ENCODE measurements around the gene TECPR1. TPM values are rescaled to one million over a fixed set of nuclear protein-coding genes. Genes with fewer than 3 reads are reported as not detected.

Gene TECPR1
- total RNA-seq, 1 experiment from 2014 or later, result 4.8 TPM

DNA sequence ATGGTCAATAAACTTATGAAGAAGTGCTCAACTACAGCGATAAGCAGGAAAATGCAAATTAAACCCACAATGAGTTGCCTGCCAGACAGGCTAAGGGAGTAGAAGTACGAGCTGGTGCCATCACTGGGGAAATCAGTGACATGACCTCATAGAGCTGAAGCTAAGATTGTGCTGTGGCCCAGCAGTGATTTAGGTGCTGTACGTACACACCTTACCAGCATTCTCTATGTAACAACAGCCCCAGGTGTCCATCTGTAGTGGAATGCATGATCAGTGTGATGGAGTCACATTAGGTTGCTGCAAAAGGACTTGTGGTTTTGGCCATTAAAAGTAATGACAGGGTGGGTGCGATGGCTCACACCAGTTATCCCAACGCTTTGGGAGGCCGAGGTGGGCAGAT, 5.7 kb upstream of the TECPR1 start:
- H3K9me3 ChIP-seq, result no peaks in the 10 kb centered on the region
- no peak overlapping the region for H3K4me3 ChIP-seq
- no peak for DNase-seq
- H3K36me3 ChIP-seq, result no peaks in the 10 kb centered on the region
- H3K27me3 ChIP-seq, result no peaks in the 10 kb centered on the region

DNA sequence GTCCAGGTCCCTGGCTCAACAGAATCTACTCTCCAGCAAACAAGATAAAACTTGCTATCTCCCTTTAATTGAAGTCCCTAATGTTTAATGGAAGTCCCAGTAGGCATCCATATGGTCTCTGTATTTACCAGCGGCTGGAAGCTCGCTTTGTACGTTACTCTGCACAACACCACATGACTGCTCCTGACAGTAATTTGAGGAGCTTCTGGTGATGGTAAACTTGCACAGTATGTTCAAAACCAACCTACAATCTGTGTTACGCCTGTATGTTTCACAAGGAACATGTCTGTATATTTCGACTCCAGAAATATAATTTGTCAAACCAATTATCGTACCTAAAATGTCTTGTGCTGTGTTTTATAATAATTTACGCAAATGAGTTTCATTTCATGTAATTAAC, 4.4 kb upstream of the TECPR1 start:
- H3K9me3 ChIP-seq, result no peaks in the 10 kb centered on the region
- no peak for DNase-seq
- no peaks in the 10 kb centered on the region for H3K27me3 ChIP-seq
- H3K4me3 ChIP-seq, result no peak overlapping the region
- H3K36me3 ChIP-seq, result no peaks in the 10 kb centered on the region

DNA sequence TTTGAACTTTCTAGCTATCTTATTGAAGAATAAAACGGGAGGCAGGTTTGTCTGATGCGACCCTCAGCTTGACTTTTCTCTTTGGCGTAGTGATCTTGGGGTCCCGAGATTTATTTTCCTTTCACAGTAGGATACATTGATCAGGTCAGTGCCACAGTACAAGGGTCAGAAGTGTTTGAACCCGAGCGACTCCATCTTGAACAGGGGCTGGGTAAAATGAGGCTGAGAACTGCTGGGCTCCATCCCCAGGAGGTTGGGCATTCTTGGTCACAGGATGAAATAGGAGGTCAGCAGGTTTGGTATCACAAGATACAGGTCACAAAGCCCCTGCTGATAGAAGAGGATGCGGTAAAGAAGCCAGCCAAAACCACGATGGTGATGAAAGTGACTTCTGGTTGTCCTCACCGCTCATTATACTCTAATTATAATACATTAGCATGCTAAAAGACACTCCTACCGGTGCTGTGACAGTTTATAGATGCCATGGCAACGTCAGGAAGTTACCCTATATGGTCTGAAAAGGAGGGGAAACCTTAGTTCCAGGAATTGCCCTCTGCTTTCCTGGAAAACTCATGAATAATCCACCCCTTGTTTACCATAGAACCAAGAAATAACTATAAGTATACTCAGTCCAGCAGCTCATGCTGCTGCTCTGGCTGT, 3.0 kb upstream of the TECPR1 start:
- Histone ChIP-seq H3K9me3 (no peaks in the 10 kb centered on the region), H3K36me3 (no peaks in the 10 kb centered on the region), H3K27me3 (no peaks in the 10 kb centered on the region), H3K4me3 (no peak overlapping the region)
- DNase-seq, result no peak

DNA sequence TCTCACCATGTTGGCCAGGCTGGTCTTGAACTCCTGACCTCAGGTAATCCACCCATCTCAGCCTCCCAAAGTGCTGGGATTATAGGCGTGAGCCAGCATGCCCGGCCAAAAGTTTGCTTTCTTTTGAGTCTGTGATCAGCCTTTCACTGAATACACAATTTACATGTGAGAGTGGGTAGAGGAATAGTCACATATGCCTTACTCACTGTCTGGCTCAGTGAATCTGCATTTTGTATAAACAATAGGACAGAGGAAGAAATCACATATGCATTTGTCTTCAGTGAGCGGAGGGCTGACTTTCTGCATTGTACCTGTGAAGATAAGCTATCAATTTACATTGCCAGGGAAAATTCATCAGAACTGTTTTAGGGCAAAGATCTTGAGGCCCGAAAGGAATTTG, 2.5 kb upstream of the TECPR1 start:
- Histone ChIP-seq H3K36me3 (no peaks in the 10 kb centered on the region), H3K27me3 (no peaks in the 10 kb centered on the region), H3K9me3 (no peaks in the 10 kb centered on the region), H3K4me3 (no peak overlapping the region)
- DNase-seq, result no peak

DNA sequence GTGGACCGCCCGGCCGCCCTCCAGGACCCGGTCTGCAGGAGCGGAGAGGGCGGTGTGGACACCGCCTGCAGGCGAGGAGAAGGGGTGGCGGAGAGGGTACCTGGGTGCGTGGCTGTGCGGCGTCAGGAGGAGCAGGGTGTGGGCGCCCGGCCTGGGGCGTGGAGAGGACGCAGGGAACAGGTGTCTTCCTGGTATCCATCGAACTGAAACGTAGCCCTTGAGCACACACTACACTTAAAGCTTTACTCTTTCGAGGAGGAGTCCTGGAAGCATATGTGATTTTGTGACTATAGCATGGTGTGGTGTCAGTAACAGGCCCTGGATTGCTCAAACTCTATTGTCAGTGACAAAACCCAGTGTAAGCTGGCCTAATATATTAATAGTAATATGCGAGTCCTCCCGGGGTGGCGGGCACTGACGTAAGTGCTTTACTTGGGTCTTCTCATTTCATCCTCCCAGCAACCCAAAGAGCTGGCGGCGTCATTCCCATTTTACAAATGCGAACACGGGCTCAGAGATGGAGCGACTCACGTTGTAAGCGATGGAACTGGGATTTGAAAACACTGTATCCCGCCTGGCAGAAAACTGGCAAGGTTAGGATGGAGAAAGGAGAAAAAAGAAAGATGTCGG, 508 bp upstream of the TECPR1 start:
- H3K27me3 ChIP-seq, result no peaks in the 10 kb centered on the region
- no peaks in the 10 kb centered on the region for H3K9me3 ChIP-seq
- H3K4me3 ChIP-seq, result peak overlapping the region; percentile 83
- H3K36me3 ChIP-seq, result no peaks in the 10 kb centered on the region
- no peak for DNase-seq

DNA sequence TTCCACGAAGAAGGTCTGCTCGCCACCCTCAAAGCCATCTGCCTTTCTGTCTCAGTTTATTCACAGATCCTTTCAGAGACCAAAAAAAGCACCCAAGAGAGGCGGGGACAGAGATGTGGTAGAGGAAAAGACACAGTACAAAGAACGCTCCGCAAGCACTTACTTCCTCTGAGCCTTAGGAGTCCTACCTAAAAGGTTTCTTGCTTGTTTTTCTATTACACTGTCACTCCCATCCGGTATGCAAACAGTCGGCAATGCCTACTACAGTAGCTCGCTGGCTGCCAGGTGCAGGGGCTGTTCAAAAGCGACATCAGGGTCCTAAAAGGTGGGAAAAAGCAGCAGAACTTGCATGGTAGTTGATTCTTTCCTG, 816 bp downstream of the TECPR1 start:
- H3K36me3 ChIP-seq, result no peaks in the 10 kb centered on the region
- H3K9me3 ChIP-seq, result no peaks in the 10 kb centered on the region
- no peak for DNase-seq
- H3K4me3 ChIP-seq, result peak overlapping the region; percentile 83
- H3K27me3 ChIP-seq, result no peaks in the 10 kb centered on the region

DNA sequence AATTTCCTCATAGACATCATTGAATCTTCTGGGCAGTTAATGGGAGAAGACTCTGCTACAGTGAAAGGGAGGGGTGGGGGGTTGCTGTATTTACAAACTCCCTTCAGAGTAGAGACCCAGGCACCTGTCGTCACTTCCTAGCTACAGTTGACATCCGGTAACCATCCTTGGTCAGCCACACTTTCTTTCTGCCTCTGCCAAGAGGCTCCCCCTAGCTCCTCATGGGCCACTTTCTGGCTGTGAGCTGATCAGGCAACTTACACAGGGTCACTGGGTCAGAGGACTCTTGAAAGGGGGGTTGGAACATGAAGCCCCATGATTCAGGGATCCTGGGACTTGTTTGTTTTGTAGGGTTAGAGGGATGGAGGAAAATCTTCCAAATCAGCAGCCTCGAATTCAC, 1.2 kb downstream of the TECPR1 start:
- Histone ChIP-seq H3K4me3 (no peak overlapping the region), H3K36me3 (no peaks in the 10 kb centered on the region)
- DNase-seq, result no peak

DNA sequence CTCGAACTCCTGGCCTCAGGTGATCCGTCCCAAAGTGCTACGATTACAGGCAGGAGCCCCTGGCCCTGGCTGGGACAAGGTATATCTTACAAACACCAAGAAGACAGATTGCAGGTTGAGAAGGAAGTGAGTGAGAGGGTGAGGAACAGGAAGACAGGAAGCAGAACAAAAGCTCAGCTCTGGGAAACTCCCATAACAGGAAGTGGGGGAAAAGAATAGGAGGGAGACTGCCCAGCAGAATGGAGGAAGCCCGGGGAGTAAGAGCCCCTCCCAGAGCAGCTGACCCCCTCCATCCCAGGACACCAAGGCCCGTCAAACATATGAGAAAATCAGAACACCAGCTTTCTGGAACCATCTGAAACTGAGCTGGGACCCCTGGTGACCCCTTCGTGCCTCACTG, 2.9 kb downstream of the TECPR1 start:
- Histone ChIP-seq H3K4me3 (no peak overlapping the region), H3K27me3 (no peaks in the 10 kb centered on the region), H3K36me3 (no peaks in the 10 kb centered on the region), H3K9me3 (no peaks in the 10 kb centered on the region)
- DNase-seq, result no peak

More for the DNA sequence above, 1.2 kb downstream of the TECPR1 start:
- H3K27me3 ChIP-seq, result no peaks in the 10 kb centered on the region
- no peaks in the 10 kb centered on the region for H3K9me3 ChIP-seq

DNA sequence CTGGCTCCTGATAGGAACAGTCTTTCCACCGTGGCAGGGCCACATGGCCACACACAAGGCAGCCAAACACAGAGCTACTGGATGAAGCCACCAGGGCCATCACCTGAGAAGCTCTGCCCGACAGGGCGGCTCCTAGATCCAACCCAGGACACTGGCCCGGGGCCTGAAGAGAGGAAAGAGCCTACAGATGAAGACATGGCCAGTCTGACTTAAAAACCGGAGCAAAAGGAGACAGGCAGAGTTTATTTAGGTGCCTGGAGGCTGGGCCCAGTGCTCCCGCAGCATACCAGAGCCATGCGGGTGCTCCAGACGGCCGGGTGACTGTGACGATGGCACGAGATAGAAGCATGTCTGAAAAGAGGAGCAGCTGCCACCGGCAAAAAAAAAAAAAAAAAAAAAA, 3.9 kb downstream of the TECPR1 start:
- H3K27me3 ChIP-seq, result no peaks in the 10 kb centered on the region
- H3K4me3 ChIP-seq, result no peak overlapping the region
- DNase-seq, result no peak
- H3K36me3 ChIP-seq, result no peaks in the 10 kb centered on the region
- no peaks in the 10 kb centered on the region for H3K9me3 ChIP-seq

DNA sequence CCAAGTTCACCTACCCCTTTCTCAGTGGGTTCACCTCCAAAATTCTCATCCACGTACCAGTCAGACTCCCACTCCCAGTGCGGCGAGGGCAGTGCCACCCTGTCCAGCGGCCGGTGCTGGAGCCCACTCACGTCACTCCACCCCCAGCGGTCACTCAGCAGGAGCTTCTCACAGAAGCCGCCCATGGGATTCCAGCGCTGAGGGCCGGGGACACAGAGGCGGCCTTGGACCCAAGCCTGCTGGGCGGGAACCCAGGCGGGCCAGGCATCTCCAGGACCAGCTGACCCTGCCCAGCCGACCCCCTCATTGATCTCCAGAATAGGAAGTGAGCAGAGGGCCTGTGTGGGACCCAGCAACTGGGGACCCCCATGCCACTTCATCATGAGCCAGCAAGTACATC, 7.2 kb downstream of the TECPR1 start:
- Histone ChIP-seq H3K36me3 (no peaks in the 10 kb centered on the region), H3K9me3 (no peaks in the 10 kb centered on the region), H3K27me3 (no peaks in the 10 kb centered on the region), H3K4me3 (no peak overlapping the region)
- no peak for DNase-seq

DNA sequence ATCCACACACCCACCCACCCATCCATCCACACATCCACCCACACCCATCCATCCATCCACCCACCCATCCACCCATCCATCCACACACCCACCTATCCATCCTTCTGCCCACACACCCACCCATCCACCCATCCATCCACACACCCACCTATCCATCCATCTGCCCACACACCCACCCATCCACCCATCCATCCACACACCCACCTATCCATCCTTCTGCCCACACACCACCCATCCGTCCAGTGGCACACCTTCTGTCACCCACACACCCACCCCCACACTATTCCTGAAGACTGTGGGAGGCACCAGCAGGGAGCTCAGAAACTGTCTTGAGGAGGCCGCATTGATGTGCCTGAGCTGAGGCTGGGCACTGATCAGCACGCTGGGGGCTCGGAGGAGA, 9.1 kb downstream of the TECPR1 start:
- Histone ChIP-seq H3K27me3 (no peaks in the 10 kb centered on the region), H3K9me3 (no peaks in the 10 kb centered on the region), H3K36me3 (no peaks in the 10 kb centered on the region), H3K4me3 (no peak overlapping the region)
- DNase-seq, result no peak

DNA sequence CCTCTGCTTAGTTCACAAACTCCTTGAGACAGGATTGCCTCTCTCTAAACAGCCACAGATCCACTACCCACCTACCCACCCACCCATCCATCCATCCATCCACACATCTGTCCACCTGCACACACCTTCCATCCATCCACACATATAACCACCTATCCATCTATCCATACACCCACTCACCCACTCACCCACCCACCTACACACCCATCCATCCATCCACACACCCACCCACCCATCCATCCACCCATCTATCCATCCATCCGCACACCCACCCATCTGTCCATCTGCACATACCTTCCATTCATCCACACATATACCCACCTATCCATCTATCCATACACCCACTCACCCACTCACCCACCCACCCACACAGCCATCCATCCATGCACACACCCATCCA, 9.7 kb downstream of the TECPR1 start:
- H3K36me3 ChIP-seq, result no peaks in the 10 kb centered on the region
- H3K4me3 ChIP-seq, result no peak overlapping the region
- H3K9me3 ChIP-seq, result no peaks in the 10 kb centered on the region
- H3K27me3 ChIP-seq, result no peaks in the 10 kb centered on the region
- DNase-seq, result no peak

DNA sequence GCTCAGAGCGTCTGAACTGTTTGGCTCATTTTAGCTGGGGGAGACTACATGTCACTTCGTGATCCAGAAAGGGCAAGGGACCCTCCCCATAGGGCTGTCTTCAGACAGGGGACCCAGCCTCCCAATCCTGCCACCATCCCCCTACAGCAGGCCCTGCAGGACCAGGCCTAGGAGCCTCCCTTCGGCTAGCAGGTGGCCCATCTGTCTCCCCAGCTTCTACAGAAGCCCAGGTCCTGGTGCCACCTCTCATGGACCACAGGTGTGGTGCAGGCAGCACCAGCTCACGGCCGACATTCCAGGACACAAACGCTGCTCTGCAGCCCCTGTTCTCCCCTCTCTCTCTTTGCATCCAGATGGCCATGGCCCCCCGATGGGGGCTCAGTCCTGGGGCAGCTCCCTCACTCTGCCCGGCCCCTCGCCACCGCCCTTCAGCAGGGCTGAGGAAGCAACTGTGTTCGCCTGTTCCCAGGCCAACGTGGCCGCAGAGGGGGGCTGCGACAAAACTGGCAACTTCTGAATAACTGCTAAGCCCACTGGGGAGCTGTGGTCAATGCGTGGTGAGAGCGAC, 10.3 kb downstream of the TECPR1 start:
- Histone ChIP-seq H3K4me3 (no peak overlapping the region), H3K27me3 (no peaks in the 10 kb centered on the region), H3K9me3 (no peaks in the 10 kb centered on the region), H3K36me3 (no peaks in the 10 kb centered on the region)
- no peak for DNase-seq

DNA sequence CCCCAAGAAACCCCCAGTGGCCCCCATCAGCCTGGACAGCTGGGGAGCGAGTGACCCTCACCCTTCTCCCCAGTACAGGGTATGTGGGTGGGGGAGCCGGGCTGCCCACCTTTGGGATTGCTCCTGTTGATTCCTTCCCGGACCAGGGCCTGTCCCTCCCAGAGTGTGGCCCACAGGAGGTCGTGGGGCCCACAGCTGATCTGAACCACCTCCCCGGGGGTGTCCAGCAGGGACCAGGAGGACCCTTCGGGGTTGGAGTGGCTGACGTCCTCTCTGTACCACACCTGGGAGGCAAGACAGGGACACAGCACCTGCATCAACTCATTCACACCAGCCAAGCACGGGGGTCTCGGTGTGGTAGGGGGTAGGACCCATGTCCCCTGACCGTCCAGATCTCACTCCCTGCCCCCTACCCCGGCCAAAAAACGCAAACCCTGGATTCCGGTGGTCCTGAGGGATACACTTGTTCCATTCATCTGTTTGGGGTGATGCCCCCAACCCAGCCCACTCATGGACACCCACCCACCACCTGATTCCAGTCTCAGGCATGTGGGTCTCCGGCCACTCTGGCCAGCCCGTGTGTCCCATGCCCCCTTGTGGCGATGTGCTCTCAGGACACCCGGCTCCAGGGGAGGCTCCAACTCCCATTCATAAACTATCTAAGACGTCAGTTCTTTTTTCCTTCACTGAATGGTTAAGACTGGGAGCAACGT, 10.9 kb downstream of the TECPR1 start:
- DNase-seq, result no peak
- H3K9me3 ChIP-seq, result no peaks in the 10 kb centered on the region

DNA sequence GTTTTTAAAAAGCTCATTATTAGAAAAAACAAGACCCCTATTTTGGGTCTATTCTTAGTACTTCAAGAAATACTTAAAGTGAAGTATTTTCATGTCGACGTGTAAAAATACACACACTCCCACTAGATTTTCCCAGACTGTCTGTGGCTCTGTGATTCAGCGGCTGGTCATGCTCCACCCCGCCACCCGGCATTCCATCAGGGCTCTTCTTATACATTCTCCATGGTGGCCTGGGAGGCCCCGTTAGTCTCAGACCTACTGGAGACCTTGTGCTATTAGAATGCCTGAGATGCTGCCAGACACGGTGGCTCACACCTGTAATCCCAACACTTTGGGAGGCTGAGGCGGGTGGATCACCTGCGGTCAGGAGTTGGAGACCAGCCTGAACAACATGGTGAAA, 13.1 kb downstream of the TECPR1 start:
- DNase-seq, result no peak
- Histone ChIP-seq H3K4me3 (no peak overlapping the region), H3K36me3 (no peaks in the 10 kb centered on the region), H3K27me3 (no peaks in the 10 kb centered on the region), H3K9me3 (no peaks in the 10 kb centered on the region)

More for the DNA sequence above, 10.9 kb downstream of the TECPR1 start:
- Histone ChIP-seq H3K27me3 (no peaks in the 10 kb centered on the region), H3K4me3 (no peak overlapping the region), H3K36me3 (no peaks in the 10 kb centered on the region)

DNA sequence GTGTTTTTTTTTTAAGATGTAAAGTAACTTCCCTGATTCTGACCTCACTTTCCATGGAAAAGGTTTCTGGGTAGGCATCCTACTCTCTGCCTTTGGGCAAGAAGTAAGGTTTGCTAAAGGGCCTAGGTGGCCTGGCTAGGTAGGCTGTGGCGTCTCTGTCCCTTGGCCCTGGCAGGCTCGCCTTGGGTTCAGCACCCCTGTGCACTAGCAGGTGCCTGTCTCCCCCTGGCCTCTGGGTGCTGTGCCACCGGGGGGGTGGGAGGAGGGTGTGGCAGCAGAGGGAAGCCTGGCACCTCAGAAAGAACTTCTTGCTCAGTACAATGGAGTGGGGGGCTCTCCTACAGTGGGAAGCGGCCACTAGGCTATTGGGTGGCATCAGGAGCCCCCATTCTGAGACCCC, 14.0 kb downstream of the TECPR1 start:
- H3K4me3 ChIP-seq, result no peak overlapping the region
- DNase-seq, result no peak
- no peaks in the 10 kb centered on the region for H3K36me3 ChIP-seq
- no peaks in the 10 kb centered on the region for H3K9me3 ChIP-seq
- H3K27me3 ChIP-seq, result no peaks in the 10 kb centered on the region

DNA sequence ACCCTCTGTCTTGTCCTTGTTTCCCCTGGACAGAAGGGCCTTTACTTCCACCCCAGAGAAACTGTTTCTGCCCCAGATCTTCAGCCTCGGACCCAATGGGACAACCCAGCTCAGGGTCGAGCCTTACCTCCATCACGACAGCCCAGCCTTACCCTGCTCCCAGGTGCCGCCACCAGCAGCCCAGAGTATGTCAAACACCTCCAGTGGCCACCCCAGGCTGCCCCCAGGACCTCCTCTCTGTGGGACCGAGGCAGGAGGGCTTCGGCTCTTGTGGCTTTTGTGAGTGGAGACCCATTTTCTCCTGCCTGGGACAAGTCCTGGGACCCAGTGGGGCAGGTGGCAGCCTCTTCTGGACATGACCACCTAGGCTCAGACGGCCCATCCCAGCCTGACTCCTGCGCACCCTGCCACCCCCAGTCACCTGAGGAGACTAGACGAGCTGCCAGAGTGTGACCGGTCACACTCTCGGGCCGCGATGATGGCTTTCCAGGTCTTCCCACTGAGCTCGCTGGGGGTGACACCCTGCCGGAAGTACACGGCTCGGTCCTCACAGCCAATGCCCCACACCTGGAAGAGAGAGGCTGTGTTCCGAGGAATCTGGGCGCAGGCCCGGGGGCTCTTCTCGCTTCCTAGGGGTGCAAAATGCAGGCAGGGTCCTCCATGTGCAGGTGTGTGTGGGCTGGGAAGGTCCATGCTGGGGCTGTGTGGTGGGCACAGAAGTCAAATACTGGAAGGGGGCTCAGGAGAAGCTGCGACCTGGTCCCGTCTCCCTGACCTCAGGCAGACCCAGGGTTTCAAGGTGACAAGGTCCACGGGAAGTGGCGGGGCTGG, 15.5 kb downstream of the TECPR1 start:
- no peaks in the 10 kb centered on the region for H3K27me3 ChIP-seq
- no peak overlapping the region for H3K4me3 ChIP-seq
- DNase-seq, result no peak
- H3K36me3 ChIP-seq, result no peaks in the 10 kb centered on the region
- H3K9me3 ChIP-seq, result no peaks in the 10 kb centered on the region
